HEK293 (cell line): ENCODE data around the gene ALKBH4.

Experiments used
- CTCF ChIP-seq: fragments of 450-650 bp; formaldehyde crosslinking; IDR thresholded peaks from 2 replicates; pipeline ENCODE4 v1.5.1; 2016; ENCODE audit warnings: missing biosample characterization, missing genetic modification characterization
- OSR2 ChIP-seq: fragments of 450-650 bp; formaldehyde crosslinking; IDR thresholded peaks from 2 replicates; pipeline ENCODE4 v1.5.1; 2016; ENCODE audit warnings: missing biosample characterization, missing genetic modification characterization
- ZNF10 ChIP-seq: fragments of 450-650 bp; formaldehyde crosslinking; IDR thresholded peaks from 2 replicates; pipeline ENCODE4 v1.5.1; 2017; ENCODE audit warnings: missing biosample characterization, missing genetic modification characterization
- ZNF555 ChIP-seq: fragments of 450-650 bp; formaldehyde crosslinking; conservative IDR thresholded peaks from 2 replicates; pipeline ENCODE4 v1.5.1; 2017; ENCODE audit warnings: missing biosample characterization, mild to moderate bottlenecking, missing genetic modification characterization, inconsistent platforms
- ZSCAN23 ChIP-seq: fragments of 450-650 bp; formaldehyde crosslinking; IDR thresholded peaks from 2 replicates; pipeline ENCODE4 v1.5.1; 2016; ENCODE audit warnings: missing biosample characterization, missing genetic modification characterization

DNA sequence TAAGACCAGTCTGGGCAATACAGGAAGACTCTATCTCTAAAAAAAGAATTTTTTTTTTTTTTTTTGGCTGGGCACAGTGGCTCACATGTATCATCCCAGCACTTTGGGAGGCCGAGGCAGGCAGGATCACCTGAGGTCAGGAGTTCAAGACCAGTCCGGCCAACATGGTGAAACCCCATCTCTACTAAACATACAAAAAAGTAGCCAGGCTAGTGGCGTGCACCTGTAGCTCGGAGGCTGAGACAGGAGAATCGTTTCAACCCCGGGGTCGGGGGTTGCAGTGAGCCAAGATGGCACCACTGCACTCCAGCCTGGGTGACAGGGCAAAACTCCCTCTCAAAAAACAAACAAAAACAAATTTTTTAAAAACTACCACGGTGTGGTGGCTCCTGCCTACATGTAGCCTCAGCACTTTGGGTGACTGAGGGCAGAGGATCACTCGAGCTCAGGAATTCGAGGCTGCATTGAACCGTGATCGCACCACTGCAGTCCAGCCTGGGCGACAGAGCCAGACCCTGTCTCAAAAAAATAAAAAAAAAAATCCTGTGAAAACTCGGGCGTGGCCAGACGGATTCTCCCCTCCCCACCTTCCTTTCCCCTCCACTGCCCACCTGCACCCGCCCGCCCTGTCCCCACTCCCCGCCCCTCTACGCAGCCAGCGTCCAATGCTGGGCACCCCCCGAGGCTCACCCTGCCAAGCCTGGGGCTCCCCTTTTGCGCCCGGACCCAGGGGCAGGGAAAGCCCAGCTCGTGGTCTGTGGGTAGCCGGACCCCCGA is 32.0 kb downstream of the ALKBH4 start:
- TF ChIP-seq CTCF (tag by site-specific recombination) (no peak), OSR2 (tag by site-specific recombination) (no peak), ZSCAN23 (tag by site-specific recombination) (no peak), ZNF10 (tag by site-specific recombination) (no peak), ZNF555 (tag by site-specific recombination) (no peak)
